ENCODE measurements around the gene CEP95. TPM values are rescaled to one million over a fixed set of nuclear protein-coding genes. Genes with fewer than 3 reads are reported as not detected.
"Not testable (repeated sequence)": the region's sequence is repeated elsewhere in the genome, so short reads cannot be mapped to it uniquely, and the experiment has no call there.

The CEP95 gene
- total RNA-seq, 1 experiment from 2014 or later = 77.0 TPM

- H3K9me2 ChIP-seq (ENCODE audit: insufficient read depth) = no peaks in the 10 kb centered on the region
- no TSS peak for BruUV-seq (replicated peaks)
- intact Hi-C loops (cut with micrococcal nuclease) = no loop called here
- ATAC-seq (no peak), DNase-seq (ENCODE audit: low read depth, low spot score) (no peak)
- no peaks in the 10 kb centered on the region for H3K9me3 ChIP-seq (ENCODE audit: control insufficient read depth in 1 of 2, insufficient read depth in 1 of 2, low read depth in 1 of 2, low read length in 2 of 2)
- H3K4me1 ChIP-seq (ENCODE audit: control insufficient read depth in 1 of 2, insufficient read depth in 2 of 2, low read length in 2 of 2) = no peaks in the 10 kb centered on the region
- RAD21 ChIA-PET (ENCODE audit: low non-redundant PET in 1 of 2, low total read pairs in 2 of 2, uncharacterized antibody in 2 of 2, unreplicated experiment in 2 of 2) = no interaction called here
- CTCF ChIA-PET = interaction anchor here (1.1 to 1.2 kb wide), 2 partner anchors 74 to 161 kb away, joined by 3 read pairs; no protein-coding TSS in a partner anchor
- H3K4me2 ChIP-seq (ENCODE audit: low read length) = no peak overlapping the region
- no peak overlapping the region for H2AFZ ChIP-seq (ENCODE audit: low read depth, low read length, poor library complexity, severe bottlenecking)
- H3K79me2 ChIP-seq (ENCODE audit: insufficient read depth, low read length) = peaks cover 64% of the 10 kb centered on the region
- POLR2A ChIA-PET = interaction anchor here (0.5 to 1.3 kb wide), 3 partner anchors 9 to 74 kb away, joined by 3 to 4 read pairs (median 3); no protein-coding TSS in a partner anchor
- H3K9ac ChIP-seq (ENCODE audit: low read length) = no peak overlapping the region
- no peaks in the 10 kb centered on the region; the same call in 1 of the 2 replicates for H4K20me1 ChIP-seq (ENCODE audit: insufficient read depth)
- TF ChIP-seq YY1 (IDR thresholded peaks at IDR 0.05; ENCODE audit: extremely low read depth, insufficient replicate concordance, low read depth, low read length) (no peak), FOSL1 (IDR thresholded peaks at IDR 0.05; ENCODE audit: low read depth) (no peak), MAX (IDR thresholded peaks at IDR 0.05) (no peak), ZFX (IDR thresholded peaks at IDR 0.05) (no peak), ELF1 (IDR thresholded peaks at IDR 0.05; ENCODE audit: borderline replicate concordance, low read depth) (no peak), EGR1 (IDR thresholded peaks at IDR 0.05; ENCODE audit: low read depth) (no peak)
- TF ChIP-seq, protein P1, sequence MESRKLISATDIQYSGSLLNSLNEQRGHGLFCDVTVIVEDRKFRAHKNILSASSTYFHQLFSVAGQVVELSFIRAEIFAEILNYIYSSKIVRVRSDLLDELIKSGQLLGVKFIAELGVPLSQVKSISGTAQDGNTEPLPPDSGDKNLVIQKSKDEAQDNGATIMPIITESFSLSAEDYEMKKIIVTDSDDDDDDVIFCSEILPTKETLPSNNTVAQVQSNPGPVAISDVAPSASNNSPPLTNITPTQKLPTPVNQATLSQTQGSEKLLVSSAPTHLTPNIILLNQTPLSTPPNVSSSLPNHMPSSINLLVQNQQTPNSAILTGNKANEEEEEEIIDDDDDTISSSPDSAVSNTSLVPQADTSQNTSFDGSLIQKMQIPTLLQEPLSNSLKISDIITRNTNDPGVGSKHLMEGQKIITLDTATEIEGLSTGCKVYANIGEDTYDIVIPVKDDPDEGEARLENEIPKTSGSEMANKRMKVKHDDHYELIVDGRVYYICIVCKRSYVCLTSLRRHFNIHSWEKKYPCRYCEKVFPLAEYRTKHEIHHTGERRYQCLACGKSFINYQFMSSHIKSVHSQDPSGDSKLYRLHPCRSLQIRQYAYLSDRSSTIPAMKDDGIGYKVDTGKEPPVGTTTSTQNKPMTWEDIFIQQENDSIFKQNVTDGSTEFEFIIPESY (IDR thresholded peaks at IDR 0.05; ENCODE audit: extremely low read depth, insufficient replicate concordance, low read length) = no peak
- no peak overlapping the region for H3K4me3 ChIP-seq (replicated peaks in 1 of 2; ENCODE audit: low read depth in 1 of 2, low read length in 2 of 2)
- H3K27ac ChIP-seq (ENCODE audit: low read depth, low read length) = no peak overlapping the region
- peaks cover 49 to 64% of the 10 kb centered on the region in 2 experiments for H3K36me3 ChIP-seq (ENCODE audit: control insufficient read depth in 1 of 2, insufficient read depth in 2 of 2, low read length in 2 of 2)
- no peaks in the 10 kb centered on the region for H3K27me3 ChIP-seq (ENCODE audit: insufficient read depth, low read length)
Measured at GRCh38 chr17:64575431-64575830, 68.7 kb downstream of the CEP95 start.

- H3K4me1 ChIP-seq (ENCODE audit: control insufficient read depth in 1 of 2, insufficient read depth in 2 of 2, low read length in 2 of 2); BruUV-seq (replicated peaks); H2AFZ ChIP-seq (ENCODE audit: low read depth, low read length, poor library complexity, severe bottlenecking); CTCF ChIA-PET; intact Hi-C loops (cut with micrococcal nuclease); H3K4me2 ChIP-seq (ENCODE audit: low read length); H3K4me3 ChIP-seq (replicated peaks in 1 of 2; ENCODE audit: low read depth in 1 of 2, low read length in 2 of 2); ATAC-seq; H3K9me2 ChIP-seq (ENCODE audit: insufficient read depth); POLR2A ChIA-PET; H3K9me3 ChIP-seq (ENCODE audit: control insufficient read depth in 1 of 2, insufficient read depth in 1 of 2, low read depth in 1 of 2, low read length in 2 of 2); H3K27ac ChIP-seq (ENCODE audit: low read depth, low read length); H4K20me1 ChIP-seq (ENCODE audit: insufficient read depth); H3K27me3 ChIP-seq (ENCODE audit: insufficient read depth, low read length); DNase-seq (ENCODE audit: low read depth, low spot score); H3K9ac ChIP-seq (ENCODE audit: low read length): not testable (repeated sequence)
- RAD21 ChIA-PET (ENCODE audit: low non-redundant PET in 1 of 2, low total read pairs in 2 of 2, uncharacterized antibody in 2 of 2, unreplicated experiment in 2 of 2) = interaction anchor here in 1 of 2 experiments (0.7 kb wide), 1 partner anchor 29 kb away, joined by 3 read pairs; no protein-coding TSS in a partner anchor
- H3K79me2 ChIP-seq (ENCODE audit: insufficient read depth, low read length) = peaks cover 60% of the 10 kb centered on the region
- peaks cover 47 to 62% of the 10 kb centered on the region in 2 experiments for H3K36me3 ChIP-seq (ENCODE audit: control insufficient read depth in 1 of 2, insufficient read depth in 2 of 2, low read length in 2 of 2)
Measured at GRCh38 chr17:64577025-64577424, 70.2 kb downstream of the CEP95 start.

Measured in HCT116 (cell line).